Activated gamma-delta T cell (primary cell): Measurements from ENCODE around the gene INSIG2.
"Not testable (repeated sequence)": the region's sequence is repeated elsewhere in the genome, so short reads cannot be mapped to it uniquely, and the experiment has no call there.

Experiments used
- DNase-seq: peaks from one replicate; lab custom pipeline; 2025; lab: John Stamatoyannopoulos, UW

Gene INSIG2

DNA sequence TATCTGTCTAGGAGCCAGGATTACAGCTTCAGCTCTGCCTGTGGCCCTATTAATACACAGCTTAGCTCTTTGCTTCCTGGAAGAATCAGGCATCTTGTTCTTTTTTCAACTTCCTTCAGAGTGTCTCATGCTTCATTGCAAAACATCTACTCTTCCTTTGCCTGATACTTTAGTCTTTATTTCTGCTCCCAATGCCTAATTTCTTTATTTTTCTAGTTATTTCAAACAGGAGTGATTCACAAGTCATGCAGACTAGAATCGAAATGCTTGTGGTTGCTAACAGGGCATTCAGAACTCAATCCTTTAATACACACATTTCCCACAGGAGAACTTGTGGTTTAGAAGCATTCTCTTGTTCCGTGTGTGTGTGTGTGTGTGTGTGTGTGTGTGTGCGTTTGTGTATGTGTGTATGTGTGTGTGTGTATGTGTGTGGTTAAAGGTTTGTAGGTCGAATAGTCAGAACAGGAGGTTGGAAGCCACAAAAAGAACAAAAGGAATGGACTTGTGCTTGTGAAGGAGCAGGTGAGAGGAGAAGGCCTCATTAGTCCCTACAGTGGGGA lies 28.3 kb upstream of the INSIG2 start:
- DNase-seq, result no peak

DNA sequence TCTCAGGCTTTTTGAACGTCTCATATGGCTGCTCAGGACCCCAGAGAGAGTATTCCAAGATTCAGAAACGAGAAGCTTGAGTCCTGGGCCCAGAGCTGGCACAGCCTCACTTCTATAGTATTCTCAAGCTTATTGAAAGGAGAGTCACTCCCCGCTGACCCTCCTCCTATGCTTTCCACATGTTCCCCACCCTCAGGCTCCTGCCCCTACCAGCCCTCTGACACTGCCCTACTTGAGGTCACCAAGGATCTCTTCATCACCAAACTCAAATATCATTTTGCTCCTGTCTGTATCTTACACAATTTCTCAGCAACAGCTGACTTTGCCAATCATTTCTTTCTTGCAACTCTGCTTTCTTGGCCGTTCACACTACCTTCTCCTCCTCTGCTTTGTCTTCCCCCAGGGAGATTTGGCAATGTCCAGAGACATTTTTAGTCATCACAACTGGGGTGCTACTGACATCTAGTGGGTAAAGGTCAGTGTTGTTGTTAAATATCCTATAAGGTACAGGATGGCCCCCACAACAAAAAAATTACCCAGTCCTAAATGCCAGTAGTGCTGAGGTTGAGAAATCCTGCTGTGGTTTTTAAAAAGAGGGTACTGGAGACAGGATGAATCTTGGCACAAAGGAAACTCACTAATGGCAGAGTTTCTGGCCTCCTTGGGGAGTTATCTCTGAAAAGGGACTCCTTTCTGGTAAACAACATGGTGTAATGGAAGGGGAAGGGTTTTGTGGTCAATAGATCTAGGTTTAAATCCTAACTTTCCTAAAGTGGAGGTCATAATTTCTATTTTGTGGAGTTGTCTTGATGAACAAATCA lies 26.9 kb upstream of the INSIG2 start:
- no peak for DNase-seq

DNA sequence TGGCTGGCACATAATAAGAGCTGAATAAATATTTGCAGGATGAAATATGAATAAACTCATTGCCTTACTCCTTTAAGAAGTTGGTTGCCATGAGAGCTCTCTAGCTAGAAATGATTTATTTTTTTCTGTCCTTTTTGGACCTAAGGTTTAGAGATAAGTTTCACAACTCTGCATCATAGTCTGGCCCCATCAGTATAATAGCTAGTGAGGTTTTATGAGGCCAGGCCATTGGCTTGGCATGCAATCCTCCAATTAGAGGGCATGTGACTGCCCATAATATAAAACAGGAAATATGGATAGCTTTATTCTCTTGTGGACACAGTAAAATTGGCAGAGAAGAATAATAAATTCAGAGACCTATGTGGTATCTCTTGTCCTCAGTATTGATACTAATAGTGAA lies 26.2 kb upstream of the INSIG2 start:
- DNase-seq, result no peak

DNA sequence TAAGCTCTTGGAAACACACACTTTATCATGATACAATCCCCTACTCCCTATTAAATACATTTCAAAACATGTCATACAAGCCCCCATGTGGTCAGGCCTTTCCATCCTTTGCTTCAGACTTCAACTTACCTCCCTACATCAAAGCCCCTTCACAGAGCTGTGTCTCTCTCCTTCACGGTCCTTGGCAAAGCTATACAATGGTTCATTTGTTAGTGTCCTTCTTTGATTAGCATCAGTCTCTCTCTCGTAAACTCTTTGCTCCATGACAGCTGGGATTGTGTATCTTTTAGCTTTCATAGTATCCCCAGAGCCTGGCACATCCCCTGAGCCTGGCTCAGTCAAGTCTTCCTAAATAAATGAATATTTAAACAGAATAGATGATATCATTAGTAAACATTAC lies 25.6 kb upstream of the INSIG2 start:
- no peak for DNase-seq

DNA sequence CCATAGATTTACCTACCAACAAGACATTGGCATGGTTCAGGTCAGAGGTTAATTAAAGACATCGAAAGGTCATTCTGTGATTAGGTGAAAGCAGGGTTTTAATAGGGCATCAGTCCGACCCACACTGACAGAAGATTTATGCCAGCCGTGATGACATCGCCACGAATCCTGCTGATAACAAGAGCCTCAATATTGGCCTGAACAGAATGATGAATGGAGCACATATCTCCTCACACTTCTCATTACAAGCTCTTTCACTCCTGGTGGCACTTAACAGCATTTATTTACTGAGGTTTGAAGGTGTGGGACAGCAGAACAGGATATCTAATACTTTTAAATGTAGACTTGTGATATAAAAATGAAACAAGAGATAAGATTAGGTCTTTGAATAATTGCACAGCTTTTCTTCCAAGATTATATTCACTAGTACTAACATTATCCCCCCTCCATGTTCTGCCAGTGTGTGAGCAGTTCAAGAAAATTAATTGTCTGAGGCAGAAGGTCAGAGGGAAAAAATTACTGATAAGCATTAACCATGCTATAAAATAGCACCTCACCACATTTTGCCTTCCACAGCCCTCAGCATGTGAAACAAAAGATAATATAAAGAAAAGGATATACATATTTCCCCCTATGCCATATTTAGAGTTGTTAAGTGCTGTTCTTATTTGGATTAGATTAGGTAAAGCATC lies 23.1 kb upstream of the INSIG2 start:
- no peak for DNase-seq

DNA sequence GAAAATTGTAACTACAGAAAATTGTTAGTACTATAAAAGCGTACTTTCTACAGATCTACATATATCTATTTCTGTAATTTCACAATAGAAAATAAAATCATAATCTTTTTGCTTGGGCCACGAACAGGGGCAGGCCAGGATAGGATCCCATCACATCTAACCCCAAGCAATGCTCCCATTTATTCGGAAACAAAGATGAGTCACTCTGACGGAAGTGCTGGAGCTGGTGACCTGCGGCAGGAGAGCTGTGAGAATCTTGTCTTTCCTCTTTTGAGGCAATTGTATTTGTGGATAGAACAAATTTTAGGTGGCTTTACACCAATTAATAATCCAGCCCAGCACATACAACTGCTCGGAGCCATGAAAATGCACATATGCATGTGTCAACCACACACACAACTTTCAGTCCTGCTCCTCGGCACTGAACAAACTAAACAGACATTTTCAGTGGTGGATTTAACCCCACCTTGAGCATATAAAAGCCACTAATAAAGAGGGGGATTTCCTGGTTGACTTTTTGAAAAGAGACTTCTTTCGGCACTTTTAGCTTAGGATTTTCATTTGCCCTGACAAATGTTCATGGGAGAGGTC lies 22.3 kb upstream of the INSIG2 start:
- no peak for DNase-seq

DNA sequence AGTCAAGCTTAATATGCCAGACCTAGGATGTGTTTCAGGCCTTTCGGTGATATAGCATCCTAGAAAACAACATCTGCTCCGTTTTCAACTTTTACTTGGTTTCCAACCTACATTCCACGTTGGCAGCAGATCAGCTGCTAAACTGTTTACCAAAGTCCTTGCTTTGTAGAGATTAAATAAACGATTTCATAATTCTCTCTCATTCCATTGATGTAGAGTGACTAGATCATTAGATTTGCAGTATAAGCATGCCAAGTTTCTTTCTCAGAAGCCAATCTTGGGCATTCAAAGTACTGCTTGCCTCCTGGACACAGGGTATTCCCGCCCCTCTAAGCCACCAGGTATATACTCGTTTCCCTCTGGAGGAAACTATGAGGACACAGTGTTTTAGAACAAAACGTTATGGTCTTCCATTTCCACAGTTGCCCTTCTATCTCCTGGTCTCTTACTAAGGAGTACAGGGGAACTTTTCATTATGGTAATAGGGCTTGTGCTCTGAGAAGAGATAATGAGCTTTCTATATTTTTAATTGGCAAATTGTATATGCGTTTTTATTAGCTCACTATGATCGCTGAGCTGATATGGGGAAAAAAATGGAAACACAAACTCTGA lies 10.5 kb upstream of the INSIG2 start:
- no peak for DNase-seq

DNA sequence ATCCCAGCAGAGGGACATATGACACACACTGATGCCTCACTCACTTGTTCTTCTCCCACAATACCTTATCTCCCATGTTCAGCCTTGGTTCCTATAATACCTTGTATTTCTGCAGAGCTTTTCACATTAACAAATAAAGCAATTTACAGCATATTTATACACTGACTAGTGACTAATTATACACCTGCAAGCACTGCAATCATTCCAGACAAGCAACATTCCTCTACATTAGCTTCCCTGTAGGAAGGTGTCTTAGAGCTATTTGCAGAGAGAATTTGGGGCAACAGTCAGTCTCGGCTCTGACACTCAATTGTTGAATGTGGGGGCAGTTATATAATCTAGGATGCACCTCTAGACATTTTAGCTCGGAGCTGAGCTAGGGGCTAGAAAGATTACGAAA lies 9.5 kb upstream of the INSIG2 start:
- DNase-seq, result no peak

DNA sequence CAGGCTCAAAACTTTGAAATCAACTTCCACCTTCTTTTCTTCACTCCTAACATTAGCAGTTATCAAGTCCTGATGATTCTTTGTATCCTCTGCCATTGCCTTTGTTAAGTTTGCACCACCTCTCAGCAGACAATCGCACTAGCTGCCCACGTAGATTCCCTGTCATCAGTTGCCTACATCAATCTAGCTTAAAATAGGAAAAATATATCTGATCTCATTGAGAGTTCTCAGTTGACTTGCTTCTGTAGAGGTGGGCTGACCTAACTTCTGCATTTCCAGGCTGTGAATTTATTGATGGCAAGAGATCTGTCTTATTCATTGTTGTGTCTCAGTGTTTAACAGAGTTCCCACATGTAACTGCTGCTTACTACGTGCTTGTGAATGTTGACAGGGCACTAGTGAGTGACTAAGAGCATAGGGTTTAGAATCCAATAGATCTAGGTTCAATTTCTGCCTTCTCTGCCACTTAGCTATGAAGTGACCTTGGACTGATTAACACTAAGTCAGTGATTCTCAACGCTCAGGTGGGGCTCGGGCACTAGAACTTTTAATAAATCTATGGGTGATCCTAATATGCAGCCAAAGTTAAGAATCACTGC lies 3.7 kb upstream of the INSIG2 start:
- no peak for DNase-seq

DNA sequence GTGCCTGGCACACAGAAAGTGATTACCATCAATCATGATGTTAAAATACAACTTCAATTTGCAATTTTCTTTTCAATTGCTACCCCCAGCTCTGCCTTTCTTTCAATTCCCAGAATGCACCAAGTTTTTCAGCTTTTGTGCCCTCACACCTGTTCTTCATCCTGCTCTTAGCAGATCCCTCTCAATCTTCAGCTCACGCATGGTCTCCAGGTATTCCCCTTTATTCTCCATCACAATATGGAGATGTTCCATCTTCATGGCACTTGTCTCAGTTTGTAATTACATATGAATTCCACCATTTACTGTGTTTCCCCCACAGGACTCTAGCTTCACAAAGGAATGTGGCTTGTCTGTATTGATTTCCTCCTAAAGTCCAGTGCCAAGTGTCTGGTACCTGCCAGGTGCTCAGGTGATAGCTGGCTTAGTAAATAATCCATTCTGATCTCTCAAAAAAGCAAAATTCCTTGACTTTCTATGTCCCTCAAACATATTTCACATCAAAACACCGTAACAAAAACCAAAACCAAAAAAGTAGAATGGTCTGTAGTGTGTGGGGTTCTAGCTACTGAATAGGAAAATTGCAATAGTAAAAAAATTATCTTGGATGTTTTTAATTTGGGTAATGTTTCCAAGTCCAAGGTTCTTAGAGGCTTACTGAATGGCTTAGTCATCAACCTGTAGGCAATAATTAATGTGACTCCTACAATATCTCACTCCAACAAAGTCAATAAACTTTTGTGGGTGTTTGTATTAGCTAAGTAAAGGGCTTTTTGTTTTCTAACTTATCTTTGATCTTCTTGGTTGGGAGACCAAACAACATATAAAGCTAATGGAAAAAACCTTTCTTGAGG lies 2.9 kb upstream of the INSIG2 start:
- DNase-seq, result no peak

DNA sequence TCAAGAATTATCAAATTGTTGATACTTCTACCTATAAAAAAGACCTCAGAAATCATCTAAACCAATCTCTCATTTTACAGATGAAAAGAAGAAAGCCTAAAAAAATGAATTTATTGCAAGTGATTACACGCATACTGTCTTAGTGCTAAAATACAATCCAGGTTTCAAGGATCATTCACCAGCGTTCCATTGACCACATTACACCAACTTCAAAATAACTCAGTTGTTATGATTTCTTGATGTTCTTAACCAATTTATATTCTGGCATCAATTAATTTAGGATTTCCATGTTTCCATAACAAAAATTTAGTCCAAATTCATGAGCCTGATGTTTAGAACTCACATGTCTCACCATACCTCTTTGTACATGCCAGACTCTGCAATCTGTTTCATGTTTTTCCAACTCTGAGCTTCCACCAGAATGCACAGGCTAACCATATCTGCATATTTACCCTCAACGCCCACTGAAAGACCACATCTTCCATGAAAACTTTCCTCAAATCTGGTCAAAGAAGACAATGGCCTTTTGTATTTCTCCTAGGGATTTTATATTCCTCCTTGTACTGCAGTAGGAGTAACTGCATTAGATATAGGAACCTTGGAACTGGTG lies 2.1 kb upstream of the INSIG2 start:
- no peak for DNase-seq

DNA sequence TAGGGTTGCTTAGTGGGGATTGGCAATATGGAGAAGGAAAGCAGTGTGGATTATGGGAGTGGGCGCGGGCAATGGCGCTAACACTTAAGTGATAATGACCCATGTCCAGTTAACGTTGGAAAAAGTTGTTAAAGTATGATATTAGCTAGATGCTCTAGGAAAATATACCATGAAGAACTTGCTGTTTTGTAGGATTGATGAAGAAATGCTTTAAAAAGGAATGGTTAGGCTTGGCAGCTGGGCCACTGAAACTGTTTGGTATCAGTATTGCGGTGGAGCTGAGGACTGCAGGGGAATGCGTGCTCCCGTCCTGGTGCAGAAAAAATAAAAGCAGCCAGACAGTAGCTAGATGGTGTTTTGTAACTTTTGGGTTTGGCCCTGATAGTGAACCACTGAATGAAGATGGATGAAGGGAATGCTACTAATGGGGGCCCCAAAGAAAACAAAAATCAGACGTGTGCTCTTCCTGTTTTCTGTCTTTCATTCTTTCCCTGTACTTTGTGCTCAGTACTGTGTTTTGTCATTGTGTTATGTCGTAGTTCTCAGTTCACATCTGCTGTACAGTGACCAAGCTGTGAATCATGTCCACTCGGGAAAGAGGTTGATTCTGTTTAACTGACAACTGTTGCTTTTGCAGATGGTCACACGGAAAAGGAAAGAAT lies 999 bp downstream of the INSIG2 start:
- no peak for DNase-seq

DNA sequence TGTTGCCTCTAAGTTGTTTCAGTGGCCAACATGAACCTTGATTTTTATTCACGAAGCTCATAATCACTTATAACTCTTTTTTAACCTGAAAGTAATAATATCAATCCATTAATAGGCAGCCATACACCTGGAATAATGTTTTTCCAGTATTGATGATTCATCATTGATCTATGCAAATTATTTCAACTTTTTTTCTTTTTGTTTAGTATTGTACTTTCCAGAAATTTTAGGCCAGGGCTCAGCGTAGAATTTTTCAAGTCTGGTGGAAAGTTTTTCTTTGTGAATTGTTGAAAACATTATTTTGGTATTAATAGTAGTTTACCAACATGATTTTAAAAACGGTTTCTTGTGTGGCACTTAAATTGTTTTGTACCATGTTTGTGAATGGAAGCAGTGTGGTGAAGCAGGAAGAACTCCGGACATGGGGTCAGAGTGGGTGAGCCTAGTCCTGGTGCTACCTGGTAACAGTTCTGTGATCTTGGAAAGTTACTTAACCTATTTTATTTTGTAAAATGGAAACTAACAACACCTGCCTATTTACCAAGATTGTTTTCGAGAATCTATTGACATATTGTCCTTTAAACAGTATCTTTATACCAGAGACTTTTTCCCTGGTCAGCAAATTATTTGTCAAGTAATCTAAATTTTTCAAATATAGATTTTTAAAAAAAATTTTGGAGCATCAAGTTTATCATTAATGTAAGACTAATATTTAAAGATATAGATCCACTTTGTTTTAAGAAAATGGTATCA lies 2.3 kb downstream of the INSIG2 start:
- DNase-seq, result no peak

DNA sequence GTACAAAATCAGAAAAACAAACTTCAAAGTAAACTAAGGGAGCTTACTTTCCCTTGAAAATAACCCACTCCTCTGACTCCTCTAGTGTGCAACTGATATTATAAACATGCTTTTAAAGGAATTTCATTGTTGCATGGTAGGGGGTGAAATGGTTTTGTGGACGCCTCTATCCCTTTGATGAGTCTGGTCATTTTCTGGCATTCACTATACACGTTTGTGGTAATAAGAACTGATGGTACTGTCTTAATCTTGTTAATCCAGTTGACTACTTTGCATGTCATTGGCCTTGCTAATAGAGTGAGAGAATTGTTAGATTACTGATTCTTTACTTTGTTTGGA lies 2.8 kb downstream of the INSIG2 start:
- no peak for DNase-seq

DNA sequence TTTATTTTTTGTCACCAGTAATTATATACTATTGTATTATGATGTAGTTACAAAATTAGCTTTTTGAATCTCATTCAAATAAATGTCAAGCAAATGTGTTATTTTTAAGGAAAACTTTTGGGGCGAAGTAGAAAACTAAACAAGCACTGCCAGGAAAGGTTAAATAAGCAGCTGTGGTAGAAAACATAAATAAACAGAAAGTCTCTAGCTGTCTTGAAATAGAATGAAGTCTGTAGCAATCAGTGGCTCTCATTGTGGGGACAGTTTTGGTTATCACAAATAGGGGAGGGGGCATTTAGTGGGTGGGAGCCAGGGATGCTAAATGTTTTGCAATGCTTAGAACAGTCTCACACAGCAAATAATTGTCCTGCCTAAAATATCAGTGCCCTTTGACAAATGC lies 3.4 kb downstream of the INSIG2 start:
- no peak for DNase-seq

DNA sequence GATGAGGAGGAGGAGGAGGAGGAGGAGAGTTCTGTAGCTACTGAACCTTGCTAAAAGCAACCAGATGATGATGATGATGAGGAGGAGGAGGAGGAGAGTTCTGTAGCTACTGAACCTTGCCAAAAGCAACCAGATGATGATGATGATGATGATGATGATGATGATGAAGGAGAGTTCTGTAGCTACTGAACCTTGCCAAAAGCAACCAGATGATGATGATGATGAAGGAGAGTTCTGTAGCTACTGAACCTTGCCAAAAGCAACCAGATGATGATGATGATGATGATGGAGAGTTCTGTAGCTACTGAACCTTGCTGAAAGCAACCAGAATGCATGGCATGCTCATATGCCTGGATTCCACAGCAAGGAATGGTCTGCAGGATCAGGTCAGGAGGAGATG lies 5.8 kb downstream of the INSIG2 start:
- DNase-seq, result not testable (repeated sequence)

DNA sequence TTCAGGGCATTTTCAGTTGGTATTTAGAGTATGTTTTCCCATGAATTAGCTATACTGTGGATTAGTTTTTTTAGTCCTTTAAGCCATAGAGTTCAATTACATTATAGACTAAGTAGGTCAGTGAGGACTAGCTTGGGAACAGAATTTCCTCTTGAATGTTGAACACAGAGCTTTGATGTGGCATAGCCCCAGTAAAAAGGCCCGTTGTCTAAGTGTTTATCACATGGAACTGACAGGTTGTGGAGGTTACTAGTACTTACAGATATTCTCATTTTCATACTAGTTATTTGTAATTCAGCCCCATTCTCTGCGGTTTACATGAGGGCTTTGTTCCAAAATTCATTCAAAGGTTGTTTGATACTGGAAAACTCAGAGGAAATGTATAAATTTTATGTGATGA lies 6.2 kb downstream of the INSIG2 start:
- DNase-seq, result no peak

DNA sequence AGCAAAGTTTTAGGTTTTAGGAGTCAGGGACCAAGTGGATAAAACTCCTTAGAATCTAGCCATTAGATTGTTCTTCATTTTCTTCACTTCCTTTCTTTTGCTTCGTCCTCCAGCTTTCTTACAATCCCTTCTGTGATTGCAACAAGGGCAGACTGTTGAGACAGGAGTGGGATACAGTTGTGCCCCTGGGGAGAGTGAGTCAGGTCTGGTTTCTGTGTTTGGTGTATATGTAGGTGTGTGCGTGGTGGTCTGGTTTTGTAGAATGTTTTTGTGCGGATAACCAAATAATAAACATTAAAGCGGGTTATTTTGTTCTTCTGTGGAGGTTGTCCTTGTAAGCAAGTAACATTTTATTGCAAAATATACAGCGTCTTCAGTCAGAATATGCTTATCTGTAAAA lies 7.3 kb downstream of the INSIG2 start:
- DNase-seq, result no peak

DNA sequence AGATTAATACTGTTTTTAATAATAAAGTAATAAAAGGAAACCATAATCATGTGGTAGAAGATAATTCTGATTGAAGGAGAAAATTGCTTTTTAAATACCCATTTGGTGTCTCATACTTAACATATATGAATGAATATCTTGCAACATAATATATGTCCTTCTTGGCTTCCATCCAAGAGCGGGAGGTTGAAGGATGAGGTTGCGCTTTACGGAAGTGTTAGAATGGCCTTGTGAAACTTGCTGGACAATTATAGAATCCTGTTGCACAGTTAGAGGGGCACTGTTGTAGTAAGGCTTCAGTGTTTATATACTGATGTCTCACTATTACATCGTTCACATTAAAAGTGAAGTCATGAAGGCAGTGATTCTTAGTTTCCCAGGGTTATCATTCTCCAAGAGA lies 9.4 kb downstream of the INSIG2 start:
- DNase-seq, result no peak
